ENCODE data around the gene LRP1-AS.
A peak's percentile ranks its signal among the peaks of the same experiment; 100 is the strongest.

Gene LRP1-AS

GRCh38 chr12:57179331-57180086 lies 32.1 kb upstream of the LRP1-AS start:
- DNase-seq: no peak

- no peak for DNase-seq
These were observed 30.8 kb upstream of the LRP1-AS start for GRCh38 chr12:57178213-57178612.

- no peak for DNase-seq
These were observed 29.9 kb upstream of the LRP1-AS start for GRCh38 chr12:57177354-57177753.

GRCh38 chr12:57176846-57177245 lies 29.4 kb upstream of the LRP1-AS start:
- DNase-seq: no peak

GRCh38 chr12:57176139-57176477 lies 28.7 kb upstream of the LRP1-AS start:
- DNase-seq: no peak

- peak; percentile 14 to 49 for DNase-seq
These were observed 28.2 kb upstream of the LRP1-AS start for GRCh38 chr12:57175428-57176138.

GRCh38 chr12:57173683-57174082 lies 26.3 kb upstream of the LRP1-AS start:
- no peak for DNase-seq

- peak in 1 of 2 experiments; percentile 31 for DNase-seq
These were observed 25.7 kb upstream of the LRP1-AS start for GRCh38 chr12:57173089-57173488.

GRCh38 chr12:57171668-57172067 lies 24.2 kb upstream of the LRP1-AS start:
- DNase-seq: no peak

GRCh38 chr12:57170927-57171326 lies 23.5 kb upstream of the LRP1-AS start:
- DNase-seq: no peak

GRCh38 chr12:57170408-57170807 lies 23.0 kb upstream of the LRP1-AS start:
- DNase-seq: no peak

GRCh38 chr12:57169969-57170368 lies 22.6 kb upstream of the LRP1-AS start:
- no peak for DNase-seq

GRCh38 chr12:57169046-57169795 lies 21.8 kb upstream of the LRP1-AS start:
- no peak for DNase-seq

- DNase-seq: no peak
These were observed 20.6 kb upstream of the LRP1-AS start for GRCh38 chr12:57168058-57168457.

- peak; percentile 40 to 48 for DNase-seq
These were observed 19.6 kb upstream of the LRP1-AS start for GRCh38 chr12:57166971-57167371.

GRCh38 chr12:57165741-57166140 lies 18.3 kb upstream of the LRP1-AS start:
- DNase-seq: no peak

GRCh38 chr12:57164966-57165625 lies 17.7 kb upstream of the LRP1-AS start:
- no peak for DNase-seq

- DNase-seq: no peak
These were observed 17.0 kb upstream of the LRP1-AS start for GRCh38 chr12:57164454-57164853.

- DNase-seq: no peak
These were observed 15.2 kb upstream of the LRP1-AS start for GRCh38 chr12:57162553-57163125.

GRCh38 chr12:57161491-57161890 lies 14.1 kb upstream of the LRP1-AS start:
- DNase-seq: no peak

- no peak for DNase-seq
These were observed 13.3 kb upstream of the LRP1-AS start for GRCh38 chr12:57160741-57161140.

- no peak for DNase-seq
These were observed 12.6 kb upstream of the LRP1-AS start for GRCh38 chr12:57160040-57160439.

GRCh38 chr12:57159311-57159710 lies 11.9 kb upstream of the LRP1-AS start:
- DNase-seq: no peak
